Panc1 (cell line): ENCODE results near the gene TLE6. TPM values are rescaled to one million over a fixed set of nuclear protein-coding genes. Genes with fewer than 3 reads are reported as not detected.

Source experiments
- ATAC-seq: fragments of 200-7000 bp; cut with Tn5 transposase; 2 replicates; pipeline ENCODE4 v1.9.1; 2020; ENCODE audit warnings: mild to moderate bottlenecking, moderate library complexity
- BruUV-seq: library from RNA; stranded (reverse); fragments of 400-500 nt; replicated peaks from 2 replicates; lab custom pipeline; 2021; lab: Mats Ljungman, UMichigan
- CTCF ChIA-PET: fragments of 300-600 bp; sonication (Branson Sonifier 250); formaldehyde crosslinking; loops from one replicate; lab custom pipeline; 2022; ENCODE audit warnings: antibody characterized with exemption; lab: Charles Lee
- POLR2A ChIA-PET: fragments of 300-600 bp; sonication (Branson Sonifier 250); formaldehyde crosslinking; loops from one replicate; lab custom pipeline; 2022; ENCODE audit warnings: antibody characterized with exemption; lab: Charles Lee
- DNase-seq: peaks from one replicate; pipeline ENCODE4 v3.0.0-alpha.2; 2010; ENCODE audit warnings: low read depth, low spot score
- H3K27ac ChIP-seq: 2 replicates; pipeline ENCODE4 v1.5.1; 2011; ENCODE audit warnings: mild to moderate bottlenecking, low read length, inconsistent platforms
- H3K27me3 ChIP-seq: fragments of 200-500 bp; sonication (Bioruptor generic); 2 replicates; pipeline ENCODE4 v1.6.0; 2014; ENCODE audit warnings: low read length, inconsistent platforms; ENCODE audit not compliant: control insufficient read depth, insufficient read depth
- H3K36me3 ChIP-seq: fragments of 200-500 bp; sonication (Bioruptor generic); 2 replicates; pipeline ENCODE4 v1.5.1; 2014; ENCODE audit warnings: inconsistent platforms, mild to moderate bottlenecking, low read length, moderate library complexity; ENCODE audit not compliant: control insufficient read depth, insufficient read depth
- H3K4me1 ChIP-seq: 2 replicates; pipeline ENCODE4 v1.5.1; 2011; ENCODE audit warnings: inconsistent platforms, mild to moderate bottlenecking, low read length, moderate library complexity; ENCODE audit not compliant: control insufficient read depth, insufficient read depth
- H3K4me3 ChIP-seq, 2 experiments: 2 replicates each; pipeline ENCODE4 v1.5.1; 2011 to 2012; ENCODE audit warnings: low read depth in 2 of 2, low read length in 2 of 2, mild to moderate bottlenecking in 2 of 2, inconsistent platforms in 1 of 2, moderate library complexity in 1 of 2
- H3K9me3 ChIP-seq: fragments of 200-500 bp; sonication (Bioruptor generic); 2 replicates; pipeline ENCODE4 v1.5.1; 2014; ENCODE audit warnings: low read depth, mild to moderate bottlenecking, inconsistent platforms, low read length, moderate library complexity; ENCODE audit not compliant: control insufficient read depth, insufficient read depth
- POLR2AphosphoS5 ChIP-seq: IDR thresholded peaks from 2 replicates; pipeline ENCODE4 v1.6.1; 2012; ENCODE audit warnings: mild to moderate bottlenecking, low read depth, low read length, moderate library complexity
- REST ChIP-seq, 2 experiments: IDR thresholded peaks; 2 replicates each; pipeline ENCODE4 v1.6.1; 2011 to 2012; ENCODE audit warnings: low read depth in 2 of 2, control low read depth in 1 of 2, low read length in 1 of 2, mild to moderate bottlenecking in 1 of 2, moderate library complexity in 1 of 2; ENCODE audit not compliant: insufficient read depth in 1 of 2
- SIN3A ChIP-seq: IDR thresholded peaks from 2 replicates; pipeline ENCODE4 v1.6.1; 2012; ENCODE audit warnings: low read depth, mild to moderate bottlenecking, low read length, moderate library complexity, borderline replicate concordance; ENCODE audit not compliant: insufficient read depth
- TCF7L2 ChIP-seq: IDR thresholded peaks from 2 replicates; pipeline ENCODE4 v1.6.1; 2011; ENCODE audit warnings: mild to moderate bottlenecking, low read depth, low read length, inconsistent platforms
- in situ Hi-C: cut with HindIII; loops from 2 replicates; pipeline ENCODE4 v1.10.0; 2016; ENCODE audit warnings: low sequenced_read_pairs, low pct_unique_long_range_greater_than_20kb
- intact Hi-C: fragments of 100-400 bp; cut with micrococcal nuclease; formaldehyde crosslinking; loops from one replicate; pipeline ENCODE4 v1.10.0; 2022; ENCODE audit not compliant: unreplicated experiment
- total RNA-seq: library from RNA; stranded (reverse); gene quantifications from one replicate; pipeline ENCODE4 v1.2.1, GENCODE V29; 2021; ENCODE audit not compliant: unreplicated experiment
- TF ChIP-seq, protein P1 (sequence below): fragments of 450-650 bp; IDR thresholded peaks from 2 replicates; pipeline ENCODE4 v1.5.1; 2017; ENCODE audit warnings: mild to moderate bottlenecking

Gene TLE6
- total RNA-seq, 1 experiment from 2014 or later, result 4.0 TPM

GRCh38 chr19:2986951-2987524, 9.7 kb downstream of the TLE6 start:
- no peak for ATAC-seq
- H3K36me3 ChIP-seq, result no peaks in the 10 kb centered on the region
- H3K27me3 ChIP-seq, result no peaks in the 10 kb centered on the region
- peaks cover 3% of the 10 kb centered on the region; the same call in 1 of the 2 replicates for H3K4me1 ChIP-seq
- in situ Hi-C loops (no loop called here), intact Hi-C loops (no loop called here)
- no peak overlapping the region for H3K4me3 ChIP-seq
- POLR2A ChIA-PET, result no interaction called here
- no peak for TF ChIP-seq POLR2AphosphoS5
- no peak for TF ChIP-seq TCF7L2
- no peak for TF ChIP-seq SIN3A
- TF ChIP-seq, protein P1, sequence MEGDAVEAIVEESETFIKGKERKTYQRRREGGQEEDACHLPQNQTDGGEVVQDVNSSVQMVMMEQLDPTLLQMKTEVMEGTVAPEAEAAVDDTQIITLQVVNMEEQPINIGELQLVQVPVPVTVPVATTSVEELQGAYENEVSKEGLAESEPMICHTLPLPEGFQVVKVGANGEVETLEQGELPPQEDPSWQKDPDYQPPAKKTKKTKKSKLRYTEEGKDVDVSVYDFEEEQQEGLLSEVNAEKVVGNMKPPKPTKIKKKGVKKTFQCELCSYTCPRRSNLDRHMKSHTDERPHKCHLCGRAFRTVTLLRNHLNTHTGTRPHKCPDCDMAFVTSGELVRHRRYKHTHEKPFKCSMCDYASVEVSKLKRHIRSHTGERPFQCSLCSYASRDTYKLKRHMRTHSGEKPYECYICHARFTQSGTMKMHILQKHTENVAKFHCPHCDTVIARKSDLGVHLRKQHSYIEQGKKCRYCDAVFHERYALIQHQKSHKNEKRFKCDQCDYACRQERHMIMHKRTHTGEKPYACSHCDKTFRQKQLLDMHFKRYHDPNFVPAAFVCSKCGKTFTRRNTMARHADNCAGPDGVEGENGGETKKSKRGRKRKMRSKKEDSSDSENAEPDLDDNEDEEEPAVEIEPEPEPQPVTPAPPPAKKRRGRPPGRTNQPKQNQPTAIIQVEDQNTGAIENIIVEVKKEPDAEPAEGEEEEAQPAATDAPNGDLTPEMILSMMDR, result no peak
- no peak for TF ChIP-seq REST (IDR thresholded peaks at IDR 0.05; ENCODE audit: insufficient read depth in 1 of 2, low read depth in 2 of 2, low read length in 1 of 2)
- CTCF ChIA-PET, result no interaction called here
- no peaks in the 10 kb centered on the region for H3K9me3 ChIP-seq
- DNase-seq, result no peak
- BruUV-seq, result no TSS peak
- no peak overlapping the region for H3K27ac ChIP-seq

GRCh38 chr19:2987797-2988196, 10.4 kb downstream of the TLE6 start:
- Histone ChIP-seq H3K9me3 (no peaks in the 10 kb centered on the region), H3K4me3 (no peak overlapping the region), H3K36me3 (no peaks in the 10 kb centered on the region), H3K4me1 (peaks cover 3% of the 10 kb centered on the region; the same call in 1 of the 2 replicates), H3K27ac (no peak overlapping the region), H3K27me3 (no peaks in the 10 kb centered on the region)
- TF ChIP-seq REST (IDR thresholded peaks at IDR 0.05; ENCODE audit: insufficient read depth in 1 of 2, low read depth in 2 of 2, low read length in 1 of 2), result no peak
- no peak for TF ChIP-seq SIN3A
- TF ChIP-seq TCF7L2, result no peak
- TF ChIP-seq, protein P1, result no peak
- TF ChIP-seq POLR2AphosphoS5, result no peak
- ATAC-seq (no peak), DNase-seq (no peak)
- POLR2A ChIA-PET, result no interaction called here
- BruUV-seq, result no TSS peak
- in situ Hi-C loops (no loop called here), intact Hi-C loops (no loop called here)
- CTCF ChIA-PET, result no interaction called here
